SK-N-SH (cell line): Measurements from ENCODE around the gene FBF1. TPM values are rescaled to one million over a fixed set of nuclear protein-coding genes. Genes with fewer than 3 reads are reported as not detected.

Experiments
- CTCF ChIA-PET: fragments of 300-600, 350-600 bp; formaldehyde crosslinking; extraction: SDS; loops from one replicate; lab custom pipeline; 2021; lab: Yijun Ruan, JAX
- POLR2A ChIA-PET: fragments of 350-600 bp; sonication (Branson Sonifier 250); formaldehyde crosslinking; extraction: SDS; loops from one replicate; lab custom pipeline; 2020; ENCODE audit warnings: antibody characterized with exemption, inconsistent platforms; lab: Yijun Ruan, JAX
- DNase-seq: peaks from one replicate; pipeline ENCODE4 v3.0.0; 2012
- H2AFZ ChIP-seq: fragments of 200-600 bp; sonication (generic); 2 replicates; pipeline ENCODE4 v1.8.1; 2016; ENCODE audit warnings: antibody characterized with exemption, mild to moderate bottlenecking, low read depth
- H3F3A ChIP-seq: fragments of 200-600 bp; sonication (generic); replicated peaks from 2 replicates; pipeline ENCODE3; 2016; ENCODE audit warnings: antibody characterized with exemption, mild to moderate bottlenecking; ENCODE audit not compliant: insufficient read depth
- H3K27ac ChIP-seq, 2 experiments: fragments of 200-500 bp in 1 of 2; fragments of 200-600 bp in 1 of 2; sonication (Bioruptor generic) in 1 of 2; sonication (generic), shearing (Covaris generic) in 1 of 2; 2 replicates each; pipeline versions ENCODE4 v1.5.1 to v1.6.1; 2014 to 2016; ENCODE audit warnings: low read depth in 2 of 2, inconsistent platforms in 1 of 2, low read length in 1 of 2, mild to moderate bottlenecking in 1 of 2, mixed read lengths in 1 of 2
- H3K27me3 ChIP-seq: fragments of 200-600 bp; sonication (generic), shearing (Covaris generic); 2 replicates; pipeline ENCODE4 v1.6.1; 2016; ENCODE audit warnings: mixed run types; ENCODE audit not compliant: insufficient read depth
- H3K36me3 ChIP-seq, 2 experiments: fragments of 200-500 bp in 1 of 2; fragments of 200-600 bp in 1 of 2; sonication (Bioruptor generic) in 1 of 2; sonication (generic) in 1 of 2; replicated peaks in 1 of 2; 2 replicates each; pipeline versions ENCODE3 to v1.5.1; 2014 to 2016; ENCODE audit warnings: low read length in 1 of 2, mild to moderate bottlenecking in 1 of 2; ENCODE audit not compliant: insufficient read depth in 2 of 2, control insufficient read depth in 1 of 2
- H3K4me1 ChIP-seq, 2 experiments: fragments of 200-500 bp in 1 of 2; fragments of 200-600 bp in 1 of 2; sonication (Bioruptor generic) in 1 of 2; sonication (generic), shearing (Covaris generic) in 1 of 2; 2 replicates each; pipeline versions ENCODE4 v1.5.1 to v1.6.1; 2014 to 2016; ENCODE audit warnings: low read depth in 1 of 2, low read length in 1 of 2, mixed run types in 1 of 2; ENCODE audit not compliant: insufficient read depth in 2 of 2, control insufficient read depth in 1 of 2
- H3K4me2 ChIP-seq: fragments of 200-600 bp; sonication (generic), shearing (Covaris generic); 2 replicates; pipeline ENCODE4 v1.6.1; 2017; ENCODE audit warnings: mixed run types
- H3K4me3 ChIP-seq, 2 experiments: fragments of 200-500 bp in 1 of 2; fragments of 200-600 bp in 1 of 2; sonication (Bioruptor generic) in 1 of 2; sonication (generic), shearing (Covaris generic) in 1 of 2; 2 replicates each; pipeline versions ENCODE4 v1.5.1 to v1.8.1; 2014 to 2016; ENCODE audit warnings: low read depth in 2 of 2, inconsistent platforms in 1 of 2, low read length in 1 of 2, mild to moderate bottlenecking in 1 of 2, mixed read lengths in 1 of 2, moderate library complexity in 1 of 2
- H3K79me2 ChIP-seq: fragments of 200-600 bp; sonication (generic); 2 replicates; pipeline ENCODE4 v1.8.1; 2017; ENCODE audit warnings: mild to moderate bottlenecking; ENCODE audit not compliant: insufficient read depth
- H3K9ac ChIP-seq: fragments of 200-600 bp; sonication (generic); 2 replicates; pipeline ENCODE4 v1.6.1; 2017; ENCODE audit warnings: mixed run types
- H3K9me2 ChIP-seq: fragments of 200-600 bp; sonication (generic); 2 replicates; pipeline ENCODE4 v1.6.1; 2017; ENCODE audit warnings: mixed run types
- H3K9me3 ChIP-seq: fragments of 200-600 bp; sonication (generic); 2 replicates; pipeline ENCODE4 v1.6.1; 2017; ENCODE audit warnings: mixed run types, mild to moderate bottlenecking, moderate library complexity
- H4K20me1 ChIP-seq: fragments of 200-600 bp; sonication (generic); 2 replicates; pipeline ENCODE4 v1.6.1; 2017; ENCODE audit warnings: mild to moderate bottlenecking, mixed run types; ENCODE audit not compliant: insufficient read depth
- EP300 ChIP-seq, 2 experiments: IDR thresholded peaks; 2 replicates each; pipeline versions ENCODE4 v1.4.0 to v1.6.1; 2012; ENCODE audit warnings: borderline replicate concordance in 1 of 2, low read depth in 1 of 2, low read length in 1 of 2
- FOSL2 ChIP-seq: IDR thresholded peaks from 2 replicates; pipeline ENCODE4 v1.4.0; 2012; ENCODE audit warnings: low read depth, mild to moderate bottlenecking, moderate library complexity, borderline replicate concordance
- FOXJ3 ChIP-seq: sonication (generic); formaldehyde crosslinking; IDR thresholded peaks from 2 replicates; pipeline ENCODE4 v1.5.1; 2020; ENCODE audit warnings: mild to moderate bottlenecking, missing genetic modification reagents
- GABPA ChIP-seq: IDR thresholded peaks from 2 replicates; pipeline ENCODE4 v1.4.0; 2012; ENCODE audit warnings: low read depth, mild to moderate bottlenecking
- NFIC ChIP-seq: IDR thresholded peaks from 2 replicates; pipeline ENCODE4 v1.4.0; 2012; ENCODE audit warnings: borderline replicate concordance
- NRF1 ChIP-seq: IDR thresholded peaks from 2 replicates; pipeline ENCODE4 v1.6.1; 2012; ENCODE audit warnings: low read depth, mild to moderate bottlenecking, low read length
- RAD21 ChIP-seq: IDR thresholded peaks from 2 replicates; pipeline ENCODE4 v1.6.1; 2012; ENCODE audit warnings: mild to moderate bottlenecking, low read length
- RFX5 ChIP-seq: IDR thresholded peaks from 2 replicates; pipeline ENCODE4 v1.6.1; 2012; ENCODE audit warnings: mild to moderate bottlenecking, improper control_type of control experiment, low read length
- SIN3A ChIP-seq: IDR thresholded peaks from 2 replicates; pipeline ENCODE4 v1.6.1; 2012; ENCODE audit warnings: low read depth, mild to moderate bottlenecking, low read length, moderate library complexity, borderline replicate concordance
- WGBS: methylation state at CpG from one replicate; pipeline ENCODE4 v1.1.6; 2017; ENCODE audit warnings: low lambda C conversion rate; 5-methylcytosine and 5-hydroxymethylcytosine counted together
- polyA plus RNA-seq, 3 experiments: library from polyadenylated mRNA; depleted of rRNA; stranded (reverse); fragments of >200 nt; gene quantifications; 2 replicates each; pipeline ENCODE4 v1.2.3, GENCODE V29; 2012
- TF ChIP-seq, protein P1 (sequence below): IDR thresholded peaks from 2 replicates; pipeline ENCODE4 v1.4.0; 2012; ENCODE audit warnings: low read depth
- TF ChIP-seq, protein P2 (sequence below): IDR thresholded peaks from 2 replicates; pipeline ENCODE4 v1.6.1; 2012; ENCODE audit warnings: mild to moderate bottlenecking, low read depth, low read length, moderate library complexity
- TF ChIP-seq, protein P3 (sequence below): IDR thresholded peaks from 2 replicates; pipeline ENCODE4 v1.4.0; 2012; ENCODE audit warnings: low read depth, borderline replicate concordance

Gene FBF1
- polyA plus RNA-seq, 1 of the 3 experiments (the other 2 are of a cell fraction): 19.0 TPM

DNA sequence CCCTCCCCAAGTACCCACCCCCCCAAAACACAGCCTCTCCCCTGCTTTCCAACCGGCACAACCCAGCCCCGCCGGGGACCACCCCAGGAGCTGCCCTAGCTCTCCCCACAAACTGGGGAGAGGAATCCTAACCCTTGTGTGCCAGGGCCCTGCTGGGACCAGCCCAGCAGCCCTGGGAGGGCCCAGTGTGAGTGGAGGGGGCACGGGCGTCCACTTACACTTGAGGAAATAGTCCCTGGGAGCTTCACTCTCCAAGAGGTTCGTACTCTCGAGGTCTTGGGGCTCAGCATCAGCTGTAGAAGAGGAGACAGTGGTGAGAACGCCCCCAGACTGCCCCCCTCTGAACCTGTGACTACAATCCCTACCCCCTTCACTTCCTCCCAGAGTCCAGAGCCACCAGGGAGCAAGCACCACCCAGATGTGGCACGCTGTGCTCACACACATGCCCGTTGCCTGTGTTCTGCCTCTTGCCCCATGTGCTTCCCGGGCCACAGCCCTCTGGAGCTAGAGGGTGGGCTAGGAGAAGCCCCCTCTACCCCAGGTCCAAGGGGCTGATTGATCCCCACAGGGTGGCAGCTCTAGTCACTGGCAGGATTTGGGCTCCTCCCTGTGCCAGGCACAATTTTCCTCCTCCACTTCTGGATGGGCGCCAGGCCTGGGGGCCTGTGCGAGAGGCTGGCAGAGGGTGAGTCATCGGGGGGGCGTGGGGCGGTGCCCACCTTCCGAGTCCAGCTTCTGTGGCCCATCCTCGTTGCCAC lies 65.5 kb downstream of the FBF1 start:
- Histone ChIP-seq H3K4me1 (peaks cover 32 to 36% of the 10 kb centered on the region in 2 experiments; a peak in 3 of 4 replicates), H3K9me3 (no peaks in the 10 kb centered on the region), H3K27me3 (no peaks in the 10 kb centered on the region), H3K9me2 (no peaks in the 10 kb centered on the region), H3K9ac (peak overlapping the region; percentile 6; the same call in 1 of the 2 replicates), H3K4me3 (no peak overlapping the region), H3K4me2 (peak overlapping the region; percentile 76), H2AFZ (no peak overlapping the region), H3K36me3 (no peaks in the 10 kb centered on the region), H3K79me2 (no peaks in the 10 kb centered on the region), H3K27ac (peak overlapping the region in 1 of 2 experiments; percentile 87; a peak in 1 of 4 replicates), H4K20me1 (no peaks in the 10 kb centered on the region; the same call in 1 of the 2 replicates), H3F3A (peaks cover 33% of the 10 kb centered on the region)
- POLR2A ChIA-PET: interaction anchor here (0.6 to 1.6 kb wide), 9 partner anchors 17 to 99 kb away, joined by 3 to 8 read pairs (median 3); partner anchors contain the start of genes MRPL38, TRIM65 and WBP2
- DNase-seq: peak; percentile 75
- CTCF ChIA-PET: interaction anchor here (0.7 to 15.4 kb wide), 17 partner anchors 8 to 904 kb away, joined by 3 to 214 read pairs (median 4); partner anchors contain the start of genes CDK3, MRPL38, TRIM65 and WBP2
- 57% methylated on average over 16 of the region's 18 CpGs for WGBS
- TF ChIP-seq RFX5 (no peak), NFIC (peak; percentile 68; the same call in 1 of the 2 replicates), RAD21 (no peak), FOSL2 (peak; percentile 46; the same call in 1 of the 2 replicates)
- TF ChIP-seq, protein P1, sequence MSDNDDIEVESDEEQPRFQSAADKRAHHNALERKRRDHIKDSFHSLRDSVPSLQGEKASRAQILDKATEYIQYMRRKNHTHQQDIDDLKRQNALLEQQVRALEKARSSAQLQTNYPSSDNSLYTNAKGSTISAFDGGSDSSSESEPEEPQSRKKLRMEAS: no peak

DNA sequence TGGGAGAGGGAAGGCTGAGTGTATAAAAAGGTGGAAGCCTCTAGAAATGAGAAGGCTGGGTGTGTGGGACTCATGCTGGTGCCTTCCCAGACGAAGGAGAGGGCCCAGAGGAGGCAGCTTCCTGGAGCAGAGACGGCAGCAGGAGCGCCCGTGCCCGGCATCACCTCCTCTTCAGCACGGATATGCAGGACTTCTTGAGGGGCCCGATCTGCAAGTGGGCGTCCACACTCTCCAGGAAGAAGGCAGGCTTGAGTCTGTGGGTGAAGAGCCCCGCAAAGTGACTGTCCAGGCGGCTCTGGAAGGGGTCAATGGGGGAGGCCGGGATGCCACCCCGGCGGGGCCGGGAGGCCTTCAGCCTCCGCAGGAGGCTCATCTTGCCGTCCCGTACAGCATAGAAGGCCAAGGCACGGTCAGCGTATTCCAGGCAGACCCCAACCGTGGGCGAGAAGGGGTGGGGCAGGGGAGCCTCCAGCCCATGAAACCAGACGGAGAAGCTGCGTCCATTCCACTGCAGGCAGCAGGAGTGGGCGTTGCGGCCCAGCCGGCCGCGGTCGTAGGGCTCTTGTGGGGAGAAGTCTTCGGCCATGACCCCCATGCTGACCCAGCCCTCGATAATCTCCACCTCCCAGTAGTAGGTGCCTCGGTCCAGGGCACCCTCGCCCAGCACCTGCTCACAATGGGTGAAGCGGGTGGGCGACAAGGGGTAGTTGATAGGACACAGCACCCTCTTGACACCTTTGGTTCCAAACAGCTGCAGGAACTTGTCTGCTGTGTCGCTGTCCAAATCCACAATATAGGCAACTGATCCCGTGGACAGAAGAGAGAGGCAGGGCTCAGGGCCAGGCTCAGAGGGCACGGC lies 66.3 kb downstream of the FBF1 start:
- Histone ChIP-seq H3K9me3 (no peaks in the 10 kb centered on the region), H3F3A (peaks cover 28% of the 10 kb centered on the region), H3K27ac (no peak overlapping the region), H3K9me2 (no peaks in the 10 kb centered on the region), H3K36me3 (no peaks in the 10 kb centered on the region), H3K4me2 (0 out of 2 replicates have a peak overlapping the region, but pooled peaks have one; percentile 76), H3K4me3 (no peak overlapping the region), H4K20me1 (no peaks in the 10 kb centered on the region; the same call in 1 of the 2 replicates), H2AFZ (no peak overlapping the region), H3K27me3 (no peaks in the 10 kb centered on the region), H3K4me1 (peaks cover 32 to 36% of the 10 kb centered on the region in 2 experiments; a peak in 3 of 4 replicates), H3K9ac (no peak overlapping the region), H3K79me2 (no peaks in the 10 kb centered on the region)
- ChIA-PET CTCF (interaction anchor here (1.5 to 15.4 kb wide), 12 partner anchors 13 to 131 kb away, joined by 3 to 214 read pairs (median 6); partner anchors contain the start of genes CDK3, MRPL38, TRIM65 and WBP2), POLR2A (interaction anchor here (1.2 to 1.6 kb wide), 3 partner anchors 17 to 95 kb away, joined by 3 to 5 read pairs (median 3); no protein-coding TSS in a partner anchor)
- TF ChIP-seq EP300 (IDR thresholded peaks at IDR 0.05; ENCODE audit: borderline replicate concordance in 1 of 2, low read depth in 1 of 2, low read length in 1 of 2): no peak
- TF ChIP-seq FOXJ3 (CRISPR knock-in tag): no peak
- no peak for TF ChIP-seq GABPA
- TF ChIP-seq, protein P2, sequence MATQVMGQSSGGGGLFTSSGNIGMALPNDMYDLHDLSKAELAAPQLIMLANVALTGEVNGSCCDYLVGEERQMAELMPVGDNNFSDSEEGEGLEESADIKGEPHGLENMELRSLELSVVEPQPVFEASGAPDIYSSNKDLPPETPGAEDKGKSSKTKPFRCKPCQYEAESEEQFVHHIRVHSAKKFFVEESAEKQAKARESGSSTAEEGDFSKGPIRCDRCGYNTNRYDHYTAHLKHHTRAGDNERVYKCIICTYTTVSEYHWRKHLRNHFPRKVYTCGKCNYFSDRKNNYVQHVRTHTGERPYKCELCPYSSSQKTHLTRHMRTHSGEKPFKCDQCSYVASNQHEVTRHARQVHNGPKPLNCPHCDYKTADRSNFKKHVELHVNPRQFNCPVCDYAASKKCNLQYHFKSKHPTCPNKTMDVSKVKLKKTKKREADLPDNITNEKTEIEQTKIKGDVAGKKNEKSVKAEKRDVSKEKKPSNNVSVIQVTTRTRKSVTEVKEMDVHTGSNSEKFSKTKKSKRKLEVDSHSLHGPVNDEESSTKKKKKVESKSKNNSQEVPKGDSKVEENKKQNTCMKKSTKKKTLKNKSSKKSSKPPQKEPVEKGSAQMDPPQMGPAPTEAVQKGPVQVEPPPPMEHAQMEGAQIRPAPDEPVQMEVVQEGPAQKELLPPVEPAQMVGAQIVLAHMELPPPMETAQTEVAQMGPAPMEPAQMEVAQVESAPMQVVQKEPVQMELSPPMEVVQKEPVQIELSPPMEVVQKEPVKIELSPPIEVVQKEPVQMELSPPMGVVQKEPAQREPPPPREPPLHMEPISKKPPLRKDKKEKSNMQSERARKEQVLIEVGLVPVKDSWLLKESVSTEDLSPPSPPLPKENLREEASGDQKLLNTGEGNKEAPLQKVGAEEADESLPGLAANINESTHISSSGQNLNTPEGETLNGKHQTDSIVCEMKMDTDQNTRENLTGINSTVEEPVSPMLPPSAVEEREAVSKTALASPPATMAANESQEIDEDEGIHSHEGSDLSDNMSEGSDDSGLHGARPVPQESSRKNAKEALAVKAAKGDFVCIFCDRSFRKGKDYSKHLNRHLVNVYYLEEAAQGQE: peak; percentile 78
- TF ChIP-seq, protein P1: no peak
- TF ChIP-seq NRF1: no peak
- TF ChIP-seq, protein P3, sequence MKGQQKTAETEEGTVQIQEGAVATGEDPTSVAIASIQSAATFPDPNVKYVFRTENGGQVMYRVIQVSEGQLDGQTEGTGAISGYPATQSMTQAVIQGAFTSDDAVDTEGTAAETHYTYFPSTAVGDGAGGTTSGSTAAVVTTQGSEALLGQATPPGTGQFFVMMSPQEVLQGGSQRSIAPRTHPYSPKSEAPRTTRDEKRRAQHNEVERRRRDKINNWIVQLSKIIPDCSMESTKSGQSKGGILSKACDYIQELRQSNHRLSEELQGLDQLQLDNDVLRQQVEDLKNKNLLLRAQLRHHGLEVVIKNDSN: no peak
- TF ChIP-seq SIN3A: no peak
- DNase-seq: peak; percentile 41
- WGBS: 97% methylated on average over 37 of the region's 38 CpGs
